GM12872 (cell line): ENCODE data around the gene CDCA8.

ENCODE experiments used
- TF ChIP-seq, protein P1 (sequence below): IDR thresholded peaks from 3 replicates; pipeline ENCODE4 v1.5.1; 2011; ENCODE audit warnings: low read depth, mild to moderate bottlenecking, low read length, moderate library complexity; ENCODE audit not compliant: insufficient read depth

Gene CDCA8

DNA sequence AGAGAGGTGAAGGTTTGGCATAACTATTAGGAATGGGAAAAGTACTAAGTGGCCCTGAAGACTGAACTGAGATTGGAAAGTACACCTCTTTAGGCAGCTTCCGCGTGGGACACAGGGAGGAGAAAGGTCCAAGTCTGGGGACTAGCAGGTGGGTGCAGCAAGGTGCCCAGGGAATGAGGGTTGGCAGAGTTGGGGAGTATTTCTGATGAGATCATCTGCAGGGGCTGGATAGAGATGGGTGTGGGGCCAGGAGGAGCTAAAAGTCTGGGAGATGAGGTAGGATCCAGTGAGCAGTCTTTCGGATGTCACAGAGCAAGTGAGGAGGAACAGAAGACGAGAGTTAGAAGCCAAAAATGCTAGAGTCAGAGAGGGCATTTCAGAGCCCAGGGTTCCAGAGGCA lies 36.1 kb downstream of the CDCA8 start:
- TF ChIP-seq, protein P1, sequence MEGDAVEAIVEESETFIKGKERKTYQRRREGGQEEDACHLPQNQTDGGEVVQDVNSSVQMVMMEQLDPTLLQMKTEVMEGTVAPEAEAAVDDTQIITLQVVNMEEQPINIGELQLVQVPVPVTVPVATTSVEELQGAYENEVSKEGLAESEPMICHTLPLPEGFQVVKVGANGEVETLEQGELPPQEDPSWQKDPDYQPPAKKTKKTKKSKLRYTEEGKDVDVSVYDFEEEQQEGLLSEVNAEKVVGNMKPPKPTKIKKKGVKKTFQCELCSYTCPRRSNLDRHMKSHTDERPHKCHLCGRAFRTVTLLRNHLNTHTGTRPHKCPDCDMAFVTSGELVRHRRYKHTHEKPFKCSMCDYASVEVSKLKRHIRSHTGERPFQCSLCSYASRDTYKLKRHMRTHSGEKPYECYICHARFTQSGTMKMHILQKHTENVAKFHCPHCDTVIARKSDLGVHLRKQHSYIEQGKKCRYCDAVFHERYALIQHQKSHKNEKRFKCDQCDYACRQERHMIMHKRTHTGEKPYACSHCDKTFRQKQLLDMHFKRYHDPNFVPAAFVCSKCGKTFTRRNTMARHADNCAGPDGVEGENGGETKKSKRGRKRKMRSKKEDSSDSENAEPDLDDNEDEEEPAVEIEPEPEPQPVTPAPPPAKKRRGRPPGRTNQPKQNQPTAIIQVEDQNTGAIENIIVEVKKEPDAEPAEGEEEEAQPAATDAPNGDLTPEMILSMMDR = no peak

DNA sequence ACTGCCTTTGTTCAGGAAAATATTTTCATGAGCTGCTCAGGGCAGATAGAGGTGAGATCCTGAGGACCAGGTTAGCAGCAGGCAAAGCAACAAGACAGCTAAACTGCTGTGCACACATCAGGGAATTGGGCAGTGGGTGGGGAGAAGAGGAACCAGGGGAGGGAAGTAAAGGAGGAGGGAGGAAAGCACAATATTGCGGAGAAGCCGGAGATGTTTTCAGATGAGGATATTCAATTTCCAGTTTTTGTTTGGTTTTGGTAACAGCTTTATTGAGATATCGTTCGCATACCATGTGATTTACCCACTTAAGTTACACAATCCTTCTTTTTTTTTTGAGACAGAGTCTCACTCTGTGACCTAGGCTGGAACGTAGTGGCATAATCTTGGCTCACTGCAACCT lies 38.1 kb downstream of the CDCA8 start:
- TF ChIP-seq, protein P1 = no peak

DNA sequence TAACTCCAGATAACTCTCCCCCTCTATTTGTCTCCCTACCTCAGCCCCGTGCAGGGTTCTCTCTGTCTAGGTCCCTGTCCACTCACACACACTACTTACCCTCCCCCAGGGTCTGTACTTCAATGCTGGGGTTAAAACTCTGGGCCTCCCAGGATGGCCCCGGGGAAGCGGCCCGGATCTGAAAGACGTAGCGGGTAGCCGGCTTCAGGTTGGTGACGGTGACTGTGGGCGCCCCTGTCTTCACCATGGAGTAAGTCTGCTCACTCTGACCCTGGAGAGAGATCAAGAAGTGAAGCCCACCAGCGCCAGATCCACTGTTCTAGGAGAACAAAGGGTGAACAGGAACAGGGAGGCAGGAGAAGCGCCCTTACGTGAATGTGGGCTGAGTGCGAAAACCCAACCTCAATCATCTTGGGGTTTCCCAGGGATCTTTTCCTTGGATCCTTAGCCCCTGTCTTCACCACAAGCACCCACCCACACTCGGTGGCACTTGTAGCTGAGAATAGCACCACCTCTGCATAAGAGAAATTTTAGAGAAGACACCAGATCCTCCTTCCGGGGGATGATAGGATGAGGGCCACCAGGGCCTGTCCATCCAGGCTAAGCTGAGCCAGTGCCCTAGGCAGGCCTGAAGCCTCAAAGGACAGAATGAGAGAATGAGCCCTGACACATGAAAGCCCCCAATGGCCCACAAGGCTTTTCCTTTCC lies 39.1 kb downstream of the CDCA8 start:
- TF ChIP-seq, protein P1 = no peak

DNA sequence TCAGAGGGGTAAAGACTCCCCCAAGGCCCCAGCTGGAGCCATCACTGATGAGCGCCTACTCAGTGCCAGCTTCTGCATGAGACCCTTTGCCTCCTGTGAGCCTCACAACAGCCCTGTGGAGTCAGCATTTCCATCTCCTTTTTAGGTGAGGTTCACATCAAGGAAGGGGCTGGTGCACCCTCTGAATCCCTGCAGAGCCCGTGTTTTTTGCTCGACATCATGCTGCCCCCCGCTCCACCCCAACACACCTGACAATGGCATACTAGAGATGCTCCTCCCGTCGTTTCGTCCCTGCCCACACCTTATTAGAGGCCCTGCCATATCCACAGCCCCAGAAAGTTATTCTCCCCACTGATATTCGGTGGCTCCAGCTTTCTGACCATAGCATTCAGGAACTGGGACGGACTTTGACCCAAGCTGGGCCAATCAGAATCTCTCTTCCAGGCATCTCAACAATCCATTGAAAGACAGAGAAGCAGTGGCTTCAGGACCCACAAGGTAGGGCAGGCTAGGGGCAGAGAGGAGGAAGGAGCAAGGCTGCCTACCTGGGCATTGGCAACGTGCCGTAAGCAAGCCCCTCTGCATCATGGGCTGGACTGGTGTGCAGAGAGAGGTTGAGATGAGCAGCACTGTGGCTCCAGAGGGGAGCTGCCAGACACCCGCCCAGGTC lies 39.9 kb downstream of the CDCA8 start:
- TF ChIP-seq, protein P1 = no peak

DNA sequence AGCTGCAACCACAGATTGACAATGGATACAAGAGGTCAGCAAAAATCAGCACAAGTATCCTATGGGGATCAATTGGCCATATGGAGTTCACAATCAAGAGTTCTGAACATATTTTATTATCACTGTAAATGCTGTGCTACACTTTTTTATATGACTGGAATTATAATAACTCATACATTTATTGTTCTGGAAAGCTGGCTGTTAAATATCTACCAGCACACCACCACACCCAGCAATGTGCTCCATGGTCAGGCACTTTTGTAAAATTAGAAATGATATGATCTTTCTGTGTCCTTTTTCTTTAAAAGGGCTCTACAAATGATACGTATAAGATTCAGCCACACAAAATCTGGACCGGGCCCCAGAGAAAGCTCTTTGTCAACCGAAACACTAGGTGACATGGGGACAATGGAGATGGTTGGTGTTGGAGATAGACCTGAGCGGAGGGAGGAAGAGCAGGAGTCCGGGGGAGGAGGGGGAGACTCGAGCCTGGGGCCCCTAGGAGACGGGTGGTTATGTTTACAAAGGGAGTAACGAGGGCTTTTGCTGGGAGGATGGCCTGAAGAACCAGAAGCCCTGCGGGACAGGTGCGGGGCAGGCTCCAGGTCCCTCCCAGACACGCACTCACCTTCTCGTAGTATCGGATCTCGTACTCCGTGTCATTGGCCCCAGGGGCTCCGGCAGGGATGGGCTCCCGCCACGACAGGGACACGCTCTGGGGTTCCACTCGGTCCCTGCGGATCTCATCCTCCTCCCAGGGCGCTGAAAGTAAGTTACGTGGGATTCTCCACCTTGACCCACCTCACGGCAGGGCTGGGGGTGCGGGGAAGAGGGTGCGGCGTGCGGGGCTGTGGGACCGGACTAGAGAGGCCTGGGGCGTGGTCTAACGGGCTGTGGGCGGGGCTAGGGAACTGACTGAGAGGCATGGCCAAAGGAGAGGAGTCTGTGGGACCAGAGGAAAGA lies 42.6 kb downstream of the CDCA8 start:
- TF ChIP-seq, protein P1 = no peak

DNA sequence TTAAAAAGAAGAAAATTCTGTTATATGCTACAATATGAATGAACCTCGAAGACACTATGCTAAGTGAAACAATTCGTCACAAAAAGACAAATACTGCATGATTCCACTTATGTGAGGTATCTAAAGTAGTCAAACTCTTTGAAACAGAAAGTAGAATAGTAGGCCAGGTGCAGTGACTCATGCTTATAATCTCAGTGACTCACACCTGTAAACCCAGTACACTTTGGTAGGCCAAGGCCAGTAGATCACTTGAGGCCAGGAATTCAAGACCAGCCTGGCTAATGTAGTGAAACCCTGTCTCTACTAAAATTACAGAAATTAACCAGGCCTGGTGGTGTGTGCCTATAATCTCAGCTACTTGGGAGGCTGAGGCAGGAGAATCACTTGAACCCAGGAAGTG lies 46.9 kb downstream of the CDCA8 start:
- TF ChIP-seq, protein P1 = no peak

DNA sequence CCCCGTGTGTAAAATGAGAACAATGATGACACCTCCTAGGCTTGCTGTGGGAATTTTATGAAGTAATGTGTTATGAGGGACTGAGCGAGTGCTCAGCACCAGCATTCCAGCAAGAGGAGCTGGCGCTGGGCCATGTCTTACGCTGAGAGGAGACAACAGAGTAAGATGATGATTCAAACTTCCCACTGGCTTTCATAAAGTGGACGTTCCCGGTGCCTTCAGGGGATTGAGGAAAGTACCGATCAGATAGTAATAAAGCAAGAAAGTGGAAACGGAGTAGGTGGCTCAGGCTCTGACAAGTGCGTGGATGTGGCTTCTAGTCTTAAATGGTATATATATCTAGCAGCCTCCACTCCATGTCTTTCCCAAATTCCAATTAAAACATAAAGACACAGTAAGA lies 48.8 kb downstream of the CDCA8 start:
- TF ChIP-seq, protein P1 = no peak
